Osteoblast (primary cell): ENCODE data around the gene PLAU. TPM values are rescaled to one million over a fixed set of nuclear protein-coding genes. Genes with fewer than 3 reads are reported as not detected.

Source experiments
- DNase-seq: peaks from one replicate; pipeline ENCODE4 v3.0.0; 2011; ENCODE audit warnings: low spot score, mixed read lengths; ENCODE audit not compliant: insufficient read length; ENCODE audit errors: missing footprints
- H2AFZ ChIP-seq: 2 replicates; pipeline ENCODE4 v1.6.0; 2011; ENCODE audit warnings: mild to moderate bottlenecking, low read length
- H3K27ac ChIP-seq: 2 replicates; pipeline ENCODE4 v1.5.1; 2011; ENCODE audit warnings: mild to moderate bottlenecking, low read depth, low read length, moderate library complexity
- H3K27me3 ChIP-seq: 2 replicates; pipeline ENCODE4 v1.6.0; 2012; ENCODE audit warnings: mild to moderate bottlenecking, control low read depth, inconsistent platforms, low read length, moderate library complexity; ENCODE audit not compliant: insufficient read depth
- H3K36me3 ChIP-seq: 2 replicates; pipeline ENCODE4 v1.5.1; 2011; ENCODE audit warnings: mild to moderate bottlenecking, low read length, control low read depth, moderate library complexity; ENCODE audit not compliant: insufficient read depth
- H3K4me1 ChIP-seq: 2 replicates; pipeline ENCODE4 v1.5.1; 2011; ENCODE audit warnings: mild to moderate bottlenecking, low read length, control low read depth, moderate library complexity; ENCODE audit not compliant: insufficient read depth
- H3K4me2 ChIP-seq: 2 replicates; pipeline ENCODE4 v1.6.0; 2011; ENCODE audit warnings: mild to moderate bottlenecking, low read length; ENCODE audit not compliant: insufficient read depth
- H3K4me3 ChIP-seq: fragments of 200-600 bp; sonication (generic); 3 replicates; pipeline ENCODE4 v1.5.1; 2012; ENCODE audit warnings: mild to moderate bottlenecking, low read length, inconsistent platforms; ENCODE audit not compliant: insufficient read depth
- H3K79me2 ChIP-seq: 2 replicates; pipeline ENCODE4 v1.6.0; 2012; ENCODE audit warnings: mild to moderate bottlenecking, low read length, control low read depth, inconsistent platforms; ENCODE audit not compliant: insufficient read depth
- H3K9me3 ChIP-seq: 2 replicates; pipeline ENCODE4 v1.5.1; 2011; ENCODE audit warnings: low read depth, low read length, control low read depth
- H4K20me1 ChIP-seq: 2 replicates; pipeline ENCODE4 v1.6.0; 2012; ENCODE audit warnings: mild to moderate bottlenecking, low read length, control low read depth; ENCODE audit not compliant: insufficient read depth
- total RNA-seq: library from RNA; depleted of rRNA; stranded (reverse); fragments of >200 nt; gene quantifications from 2 replicates; pipeline ENCODE4 v1.2.3, GENCODE V29; 2012
- TF ChIP-seq, protein P1 (sequence below): IDR thresholded peaks from 2 replicates; pipeline ENCODE4 v1.5.1; 2011; ENCODE audit warnings: mild to moderate bottlenecking, low read depth, low read length, moderate library complexity; ENCODE audit errors: extremely low read depth

PLAU gene
- total RNA-seq, 1 donor, result 27.9 TPM

GRCh38 chr10:73874267-73875138 lies 36.4 kb upstream of the PLAU start, which contains the start of gene CAMK2G:
Gene CAMK2G, minus strand, starts transcription at chr10:73874555. Its CDS starts 94 bp downstream, at chr10:73874461.
- Histone ChIP-seq H3K4me1 (peaks cover 19% of the 10 kb centered on the region), H3K9me3 (no peaks in the 10 kb centered on the region), H3K27ac (no peak within 1 kb of the TSS), H2AFZ (peak within 1 kb of the TSS; percentile 69), H3K4me2 (peak within 1 kb of the TSS; percentile 81), H3K36me3 (peaks cover 16% of the 10 kb centered on the region), H3K4me3 (peak within 1 kb of the TSS; percentile 79), H3K27me3 (no peaks in the 10 kb centered on the region), H4K20me1 (peaks cover 29% of the 10 kb centered on the region), H3K79me2 (peaks cover 33% of the 10 kb centered on the region)
- TF ChIP-seq, protein P1, sequence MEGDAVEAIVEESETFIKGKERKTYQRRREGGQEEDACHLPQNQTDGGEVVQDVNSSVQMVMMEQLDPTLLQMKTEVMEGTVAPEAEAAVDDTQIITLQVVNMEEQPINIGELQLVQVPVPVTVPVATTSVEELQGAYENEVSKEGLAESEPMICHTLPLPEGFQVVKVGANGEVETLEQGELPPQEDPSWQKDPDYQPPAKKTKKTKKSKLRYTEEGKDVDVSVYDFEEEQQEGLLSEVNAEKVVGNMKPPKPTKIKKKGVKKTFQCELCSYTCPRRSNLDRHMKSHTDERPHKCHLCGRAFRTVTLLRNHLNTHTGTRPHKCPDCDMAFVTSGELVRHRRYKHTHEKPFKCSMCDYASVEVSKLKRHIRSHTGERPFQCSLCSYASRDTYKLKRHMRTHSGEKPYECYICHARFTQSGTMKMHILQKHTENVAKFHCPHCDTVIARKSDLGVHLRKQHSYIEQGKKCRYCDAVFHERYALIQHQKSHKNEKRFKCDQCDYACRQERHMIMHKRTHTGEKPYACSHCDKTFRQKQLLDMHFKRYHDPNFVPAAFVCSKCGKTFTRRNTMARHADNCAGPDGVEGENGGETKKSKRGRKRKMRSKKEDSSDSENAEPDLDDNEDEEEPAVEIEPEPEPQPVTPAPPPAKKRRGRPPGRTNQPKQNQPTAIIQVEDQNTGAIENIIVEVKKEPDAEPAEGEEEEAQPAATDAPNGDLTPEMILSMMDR, result no peak
- peak; percentile 100 for DNase-seq

DNA sequence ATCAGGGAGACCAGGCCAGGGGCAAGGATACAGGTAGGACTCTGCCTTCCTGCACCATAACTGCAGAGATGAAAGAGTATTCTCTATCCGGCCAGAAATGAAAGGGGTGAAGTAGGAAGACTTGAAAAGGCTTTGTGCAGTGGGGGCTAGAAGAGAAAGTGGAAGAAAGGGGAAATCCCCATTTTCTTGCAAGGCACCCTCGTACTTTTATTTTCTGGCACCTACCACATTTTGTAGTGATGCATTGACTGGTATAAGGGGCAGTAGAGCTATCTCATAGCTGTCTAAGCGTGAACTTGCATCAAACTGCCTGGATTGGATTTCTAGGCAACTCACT lies 35.8 kb upstream of the PLAU start:
- Histone ChIP-seq H3K4me3 (peak overlapping the region; percentile 67), H2AFZ (peak overlapping the region; percentile 69), H3K36me3 (peaks cover 16% of the 10 kb centered on the region), H4K20me1 (peaks cover 28% of the 10 kb centered on the region), H3K4me1 (peaks cover 19% of the 10 kb centered on the region), H3K79me2 (peaks cover 31% of the 10 kb centered on the region), H3K9me3 (no peaks in the 10 kb centered on the region), H3K4me2 (peak overlapping the region; percentile 69), H3K27ac (no peak overlapping the region), H3K27me3 (no peaks in the 10 kb centered on the region)
- TF ChIP-seq, protein P1, result no peak
- DNase-seq, result no peak

- no peak overlapping the region for H2AFZ ChIP-seq
- H3K27ac ChIP-seq, result no peak overlapping the region
- H3K4me1 ChIP-seq, result peaks cover 19% of the 10 kb centered on the region
- no peaks in the 10 kb centered on the region for H3K27me3 ChIP-seq
- H3K4me3 ChIP-seq, result no peak overlapping the region
- H3K79me2 ChIP-seq, result peaks cover 21% of the 10 kb centered on the region
- TF ChIP-seq, protein P1, result no peak
- H3K9me3 ChIP-seq, result no peaks in the 10 kb centered on the region
- peaks cover 20% of the 10 kb centered on the region for H4K20me1 ChIP-seq
- no peak overlapping the region for H3K4me2 ChIP-seq
- H3K36me3 ChIP-seq, result peaks cover 7% of the 10 kb centered on the region
- DNase-seq, result peak; percentile 23
Measured at GRCh38 chr10:73876157-73876556, 34.8 kb upstream of the PLAU start.

- Histone ChIP-seq H3K36me3 (peaks cover 2% of the 10 kb centered on the region), H3K27me3 (no peaks in the 10 kb centered on the region), H4K20me1 (peaks cover 17% of the 10 kb centered on the region), H3K4me1 (peaks cover 19% of the 10 kb centered on the region), H3K4me2 (no peak overlapping the region), H2AFZ (no peak overlapping the region), H3K4me3 (no peak overlapping the region), H3K9me3 (no peaks in the 10 kb centered on the region), H3K27ac (no peak overlapping the region), H3K79me2 (peaks cover 18% of the 10 kb centered on the region)
- TF ChIP-seq, protein P1, result no peak
- DNase-seq, result peak; percentile 80
Measured at GRCh38 chr10:73876566-73876965, 34.4 kb upstream of the PLAU start.
